OCI-LY3 (cell line): Measurements from ENCODE around the gene PHLDA1.

Source experiments
- CTCF ChIP-seq: fragments of 200-600, 300-600 bp; sonication (generic); IDR thresholded peaks from 2 replicates; pipeline ENCODE4 v1.5.1; 2014; ENCODE audit warnings: antibody characterized with exemption, low read length, low read depth
- EZH2phosphoT487 ChIP-seq: fragments of 200-600 bp; shearing (Covaris generic); IDR thresholded peaks from 2 replicates; pipeline ENCODE4 v1.6.1; 2018; ENCODE audit warnings: antibody characterized with exemption, mixed run types, low read depth

GRCh38 chr12:75978677-75979076, 52.9 kb downstream of the PHLDA1 start:
- TF ChIP-seq CTCF (no peak), EZH2phosphoT487 (no peak)
